Measurements from ENCODE around the gene GOLIM4. TPM values are rescaled to one million over a fixed set of nuclear protein-coding genes. Genes with fewer than 3 reads are reported as not detected.

The GOLIM4 gene
- total and polyA plus RNA-seq, 2 experiments from 2014 or later, result 34.4 to 50.5 TPM

DNA sequence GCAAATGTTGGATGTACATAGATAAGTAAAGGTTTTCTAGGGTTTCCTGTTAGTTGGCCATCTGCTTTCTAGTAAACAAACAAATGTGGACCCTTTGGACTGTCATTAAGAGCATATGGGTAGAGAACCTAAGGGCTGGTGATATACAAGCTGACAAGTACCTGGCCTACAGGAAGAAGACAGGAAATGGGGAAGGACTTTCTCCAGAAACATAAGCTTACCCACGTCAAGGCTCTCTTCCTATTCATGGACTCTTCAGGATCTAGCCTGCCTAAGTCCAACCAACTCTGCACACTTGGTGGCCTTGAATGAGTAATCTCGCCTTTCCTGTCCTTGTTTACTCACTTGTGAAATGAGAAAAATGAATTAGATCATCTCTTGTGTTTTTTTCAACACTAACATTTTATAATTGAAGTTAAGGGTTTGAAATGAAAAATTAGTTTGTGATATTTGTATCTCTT lies 22.2 kb upstream of the GOLIM4 start:
- H3K36me3 Mint-ChIP-seq (ENCODE audit: low read depth), result no peaks in the 10 kb centered on the region
- H3K27ac Mint-ChIP-seq, result no peak overlapping the region
- H3K79me2 ChIP-seq (replicated peaks; ENCODE audit: insufficient read depth), result no peaks in the 10 kb centered on the region
- ATAC-seq (no peak), DNase-seq (ENCODE audit: low spot score) (no peak)
- no peak overlapping the region for H3K4me3 ChIP-seq
- no peak for TF ChIP-seq ZNF114 (CRISPR knock-in tag; IDR thresholded peaks at IDR 0.05)
- TF ChIP-seq NANOG (IDR thresholded peaks at IDR 0.05; ENCODE audit: borderline replicate concordance), result no peak
- TF ChIP-seq, protein P1, sequence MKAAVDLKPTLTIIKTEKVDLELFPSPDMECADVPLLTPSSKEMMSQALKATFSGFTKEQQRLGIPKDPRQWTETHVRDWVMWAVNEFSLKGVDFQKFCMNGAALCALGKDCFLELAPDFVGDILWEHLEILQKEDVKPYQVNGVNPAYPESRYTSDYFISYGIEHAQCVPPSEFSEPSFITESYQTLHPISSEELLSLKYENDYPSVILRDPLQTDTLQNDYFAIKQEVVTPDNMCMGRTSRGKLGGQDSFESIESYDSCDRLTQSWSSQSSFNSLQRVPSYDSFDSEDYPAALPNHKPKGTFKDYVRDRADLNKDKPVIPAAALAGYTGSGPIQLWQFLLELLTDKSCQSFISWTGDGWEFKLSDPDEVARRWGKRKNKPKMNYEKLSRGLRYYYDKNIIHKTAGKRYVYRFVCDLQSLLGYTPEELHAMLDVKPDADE (IDR thresholded peaks at IDR 0.05), result no peak
- TF ChIP-seq EZH2phosphoT487 (IDR thresholded peaks at IDR 0.05; ENCODE audit: unreplicated experiment), result no peak
- TF ChIP-seq STAT1 (IDR thresholded peaks at IDR 0.05; ENCODE audit: unreplicated experiment), result no peak
- TF ChIP-seq, protein P2, sequence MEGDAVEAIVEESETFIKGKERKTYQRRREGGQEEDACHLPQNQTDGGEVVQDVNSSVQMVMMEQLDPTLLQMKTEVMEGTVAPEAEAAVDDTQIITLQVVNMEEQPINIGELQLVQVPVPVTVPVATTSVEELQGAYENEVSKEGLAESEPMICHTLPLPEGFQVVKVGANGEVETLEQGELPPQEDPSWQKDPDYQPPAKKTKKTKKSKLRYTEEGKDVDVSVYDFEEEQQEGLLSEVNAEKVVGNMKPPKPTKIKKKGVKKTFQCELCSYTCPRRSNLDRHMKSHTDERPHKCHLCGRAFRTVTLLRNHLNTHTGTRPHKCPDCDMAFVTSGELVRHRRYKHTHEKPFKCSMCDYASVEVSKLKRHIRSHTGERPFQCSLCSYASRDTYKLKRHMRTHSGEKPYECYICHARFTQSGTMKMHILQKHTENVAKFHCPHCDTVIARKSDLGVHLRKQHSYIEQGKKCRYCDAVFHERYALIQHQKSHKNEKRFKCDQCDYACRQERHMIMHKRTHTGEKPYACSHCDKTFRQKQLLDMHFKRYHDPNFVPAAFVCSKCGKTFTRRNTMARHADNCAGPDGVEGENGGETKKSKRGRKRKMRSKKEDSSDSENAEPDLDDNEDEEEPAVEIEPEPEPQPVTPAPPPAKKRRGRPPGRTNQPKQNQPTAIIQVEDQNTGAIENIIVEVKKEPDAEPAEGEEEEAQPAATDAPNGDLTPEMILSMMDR (conservative IDR thresholded peaks at IDR 0.05; ENCODE audit: low read depth in 2 of 2), result no peak
- no peak for TF ChIP-seq EZH2 (IDR thresholded peaks at IDR 0.05; ENCODE audit: low read depth, unreplicated experiment)
- TF ChIP-seq CREB1 (CRISPR knock-in tag; IDR thresholded peaks at IDR 0.05; ENCODE audit: low read depth), result no peak
- no peak for TF ChIP-seq ZNF462 (CRISPR knock-in tag; IDR thresholded peaks at IDR 0.05)
- TF ChIP-seq JUNB (IDR thresholded peaks at IDR 0.05; ENCODE audit: unreplicated experiment), result no peak
- TF ChIP-seq REST (IDR thresholded peaks at IDR 0.05; ENCODE audit: unreplicated experiment), result no peak
- TF ChIP-seq POLR2AphosphoS5 (IDR thresholded peaks at IDR 0.05; ENCODE audit: low read depth), result no peak
- no peak for TF ChIP-seq ZNF331 (CRISPR knock-in tag; IDR thresholded peaks at IDR 0.05; ENCODE audit: low read depth)
- no peaks in the 10 kb centered on the region for H3K27me3 ChIP-seq (ENCODE audit: insufficient read depth)
- peaks cover 2% of the 10 kb centered on the region; the same call in 2 of the 3 replicates for H3K4me1 Mint-ChIP-seq
- H3F3A ChIP-seq (replicated peaks; ENCODE audit: low read depth), result no peaks in the 10 kb centered on the region
- no peak overlapping the region for H3K27ac ChIP-seq (ENCODE audit: low read depth)
- no peak overlapping the region for H3K4me2 ChIP-seq
- H3K9me2 ChIP-seq (ENCODE audit: insufficient read depth), result no peaks in the 10 kb centered on the region
- H3K9me3 Mint-ChIP-seq, result no peaks in the 10 kb centered on the region
- H3K4me1 ChIP-seq (ENCODE audit: insufficient read depth), result no peaks in the 10 kb centered on the region
- no peaks in the 10 kb centered on the region for H3K36me3 ChIP-seq (ENCODE audit: insufficient read depth)
- H3K4me3 Mint-ChIP-seq, result no peak overlapping the region
- no peak overlapping the region for H2AFZ ChIP-seq
- no peaks in the 10 kb centered on the region for H4K20me1 ChIP-seq (replicated peaks; ENCODE audit: insufficient read depth)
- H3K27me3 Mint-ChIP-seq (ENCODE audit: insufficient read depth, low read depth, poor library complexity), result no peaks in the 10 kb centered on the region
